Measurements from ENCODE around the gene SPSB2.
"Not testable (repeated sequence)": the region's sequence is repeated elsewhere in the genome, so short reads cannot be mapped to it uniquely, and the experiment has no call there.

The SPSB2 gene, protein sequence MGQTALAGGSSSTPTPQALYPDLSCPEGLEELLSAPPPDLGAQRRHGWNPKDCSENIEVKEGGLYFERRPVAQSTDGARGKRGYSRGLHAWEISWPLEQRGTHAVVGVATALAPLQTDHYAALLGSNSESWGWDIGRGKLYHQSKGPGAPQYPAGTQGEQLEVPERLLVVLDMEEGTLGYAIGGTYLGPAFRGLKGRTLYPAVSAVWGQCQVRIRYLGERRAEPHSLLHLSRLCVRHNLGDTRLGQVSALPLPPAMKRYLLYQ

DNA sequence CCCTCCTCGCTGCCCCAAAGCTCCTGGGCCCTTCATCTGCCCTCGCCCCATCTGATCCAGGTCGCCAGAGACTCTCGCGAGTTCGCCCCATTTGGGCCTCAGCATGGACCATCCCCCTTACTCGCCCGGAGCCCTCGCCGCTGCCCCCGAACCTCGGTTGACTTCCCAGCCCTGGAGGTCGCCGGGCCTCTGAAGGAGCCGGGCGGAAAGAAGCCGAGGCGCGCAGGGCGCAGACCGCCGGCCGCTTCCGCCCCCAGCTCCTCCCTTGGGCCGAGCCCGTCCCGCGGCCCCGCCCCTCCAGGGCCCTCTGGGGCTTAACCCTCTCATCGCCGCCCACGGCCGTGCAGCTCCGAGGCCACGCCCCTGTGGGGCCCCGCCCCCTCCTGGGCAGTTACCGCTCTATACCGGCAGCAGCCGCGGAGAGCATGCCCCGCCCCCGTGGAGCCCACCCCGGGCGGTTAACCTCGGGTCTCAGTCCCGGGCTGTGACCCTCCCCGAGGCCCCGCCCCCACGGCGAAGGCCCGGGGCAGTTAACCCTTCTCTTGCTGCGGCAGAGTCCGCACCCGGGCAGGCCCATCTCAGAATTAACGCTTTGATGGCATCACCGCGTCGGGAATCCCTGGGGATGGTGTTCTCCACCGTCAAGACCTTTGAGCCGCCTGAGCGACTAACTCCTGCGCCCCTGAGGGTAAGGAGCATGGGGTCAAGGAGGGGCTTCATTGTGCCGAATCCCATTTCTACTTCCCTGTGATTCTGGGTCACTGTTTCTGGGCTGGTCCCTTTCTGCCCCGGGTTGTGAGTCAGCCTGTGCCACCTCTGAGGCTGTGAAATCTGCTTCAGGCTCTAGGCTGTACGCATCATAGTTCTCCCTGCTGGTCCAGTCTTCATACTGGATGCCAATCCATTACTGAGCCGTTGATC, at the start of gene SPSB2:
Gene SPSB2, minus strand, starts transcription at position 210 of the 921 bp plus-strand sequence. CDS start 402 bp downstream, outside the sequence.
- DNase-seq (ENCODE audit: low read depth), result peak; percentile 99

DNA sequence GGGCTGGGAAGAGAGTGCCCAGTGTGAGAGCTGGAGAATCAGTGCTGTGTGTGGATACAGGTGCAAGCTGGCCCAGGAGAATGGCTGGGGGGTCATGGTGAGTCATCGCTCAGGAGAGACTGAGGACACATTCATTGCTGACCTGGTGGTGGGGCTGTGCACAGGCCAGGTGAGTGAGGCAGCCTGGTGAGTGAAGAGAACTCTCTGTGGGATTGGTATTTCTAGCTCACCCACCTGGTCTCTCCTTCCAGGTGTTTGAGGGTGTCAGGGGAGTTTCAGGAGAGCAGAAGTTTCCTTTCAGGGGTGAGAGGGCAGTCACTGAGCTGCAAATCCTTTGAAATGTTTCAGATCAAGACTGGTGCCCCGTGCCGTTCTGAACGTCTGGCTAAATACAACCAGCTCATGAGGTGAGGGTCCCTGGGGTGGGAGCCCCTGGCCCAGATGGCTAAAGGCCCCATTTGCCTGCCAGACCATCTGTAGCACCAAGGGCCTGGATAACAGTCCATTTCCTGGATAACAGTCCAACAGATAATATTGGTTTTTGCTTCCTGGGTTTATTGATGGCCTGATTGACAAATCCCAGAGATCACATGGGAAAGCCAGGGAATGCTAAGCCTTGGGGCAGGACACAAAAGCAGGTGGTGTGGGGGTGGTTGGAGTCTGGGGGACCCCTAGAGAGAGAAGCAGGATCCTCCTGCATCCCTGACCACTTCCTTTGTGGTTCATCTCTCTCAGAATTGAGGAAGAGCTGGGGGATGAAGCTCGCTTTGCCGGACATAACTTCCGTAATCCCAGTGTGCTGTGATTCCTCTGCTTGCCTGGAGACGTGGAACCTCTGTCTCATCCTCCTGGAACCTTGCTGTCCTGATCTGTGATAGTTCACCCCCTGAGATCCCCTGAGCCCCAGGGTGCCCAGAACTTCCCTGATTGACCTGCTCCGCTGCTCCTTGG, 49.2 kb upstream of the SPSB2 start:
- no peak for DNase-seq (ENCODE audit: low read depth)

DNA sequence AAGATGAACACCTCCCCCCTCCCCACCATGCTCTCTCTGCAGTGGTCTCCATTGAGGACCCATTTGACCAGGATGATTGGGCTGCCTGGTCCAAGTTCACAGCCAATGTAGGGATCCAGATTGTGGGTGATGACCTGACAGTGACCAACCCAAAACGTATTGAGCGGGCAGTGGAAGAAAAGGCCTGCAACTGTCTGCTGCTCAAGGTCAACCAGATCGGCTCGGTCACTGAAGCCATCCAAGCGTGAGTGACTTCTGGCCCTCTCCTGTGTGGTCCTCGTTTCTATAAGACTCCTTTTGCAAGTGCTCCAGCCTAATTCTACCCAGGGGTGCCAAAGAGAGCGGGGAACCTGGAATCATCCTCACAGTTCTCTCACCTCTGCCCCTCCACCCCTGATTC, 48.4 kb upstream of the SPSB2 start:
- no peak for DNase-seq (ENCODE audit: low read depth)

DNA sequence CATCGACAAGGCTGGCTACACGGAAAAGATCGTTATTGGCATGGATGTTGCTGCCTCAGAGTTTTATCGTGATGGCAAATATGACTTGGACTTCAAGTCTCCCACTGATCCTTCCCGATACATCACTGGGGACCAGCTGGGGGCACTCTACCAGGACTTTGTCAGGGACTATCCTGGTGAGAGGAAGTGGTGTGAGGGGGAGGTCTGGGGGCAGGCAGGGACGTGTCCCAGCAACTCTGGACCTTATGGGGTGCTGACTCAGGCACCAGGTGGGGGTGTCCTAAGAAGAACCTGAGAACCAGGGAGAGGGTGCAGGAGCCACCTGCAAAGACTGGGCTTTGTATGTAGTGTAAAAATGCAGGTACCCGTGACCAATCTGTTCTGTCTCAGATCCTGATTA, 46.5 kb upstream of the SPSB2 start:
- no peak for DNase-seq (ENCODE audit: low read depth)

DNA sequence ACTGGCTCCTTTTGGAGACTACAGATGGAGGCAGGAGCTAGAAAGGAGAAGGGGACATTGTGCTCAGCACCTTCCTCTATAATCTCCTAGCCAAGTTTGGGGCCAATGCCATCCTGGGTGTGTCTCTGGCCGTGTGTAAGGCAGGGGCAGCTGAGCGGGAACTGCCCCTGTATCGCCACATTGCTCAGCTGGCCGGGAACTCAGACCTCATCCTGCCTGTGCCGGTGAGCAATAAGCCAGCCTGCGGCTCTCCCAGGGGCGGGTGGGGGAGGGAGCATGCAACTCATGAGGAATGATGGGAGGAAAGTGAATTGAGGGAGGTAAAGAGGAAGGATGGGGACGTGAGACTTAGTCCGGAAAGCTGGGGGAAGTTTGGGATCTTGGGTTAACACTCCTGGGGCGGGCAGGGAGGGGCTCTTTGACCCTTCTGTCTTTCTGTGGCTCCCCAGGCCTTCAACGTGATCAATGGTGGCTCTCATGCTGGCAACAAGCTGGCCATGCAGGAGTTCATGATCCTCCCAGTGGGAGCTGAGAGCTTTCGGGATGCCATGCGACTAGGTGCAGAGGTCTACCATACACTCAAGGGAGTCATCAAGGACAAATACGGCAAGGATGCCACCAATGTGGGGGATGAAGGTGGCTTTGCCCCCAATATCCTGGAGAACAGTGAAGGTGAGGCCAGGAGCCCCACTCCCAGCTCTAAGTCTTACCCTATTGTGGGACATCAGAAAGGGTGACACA, 44.6 kb upstream of the SPSB2 start:
- no peak for DNase-seq (ENCODE audit: low read depth)

DNA sequence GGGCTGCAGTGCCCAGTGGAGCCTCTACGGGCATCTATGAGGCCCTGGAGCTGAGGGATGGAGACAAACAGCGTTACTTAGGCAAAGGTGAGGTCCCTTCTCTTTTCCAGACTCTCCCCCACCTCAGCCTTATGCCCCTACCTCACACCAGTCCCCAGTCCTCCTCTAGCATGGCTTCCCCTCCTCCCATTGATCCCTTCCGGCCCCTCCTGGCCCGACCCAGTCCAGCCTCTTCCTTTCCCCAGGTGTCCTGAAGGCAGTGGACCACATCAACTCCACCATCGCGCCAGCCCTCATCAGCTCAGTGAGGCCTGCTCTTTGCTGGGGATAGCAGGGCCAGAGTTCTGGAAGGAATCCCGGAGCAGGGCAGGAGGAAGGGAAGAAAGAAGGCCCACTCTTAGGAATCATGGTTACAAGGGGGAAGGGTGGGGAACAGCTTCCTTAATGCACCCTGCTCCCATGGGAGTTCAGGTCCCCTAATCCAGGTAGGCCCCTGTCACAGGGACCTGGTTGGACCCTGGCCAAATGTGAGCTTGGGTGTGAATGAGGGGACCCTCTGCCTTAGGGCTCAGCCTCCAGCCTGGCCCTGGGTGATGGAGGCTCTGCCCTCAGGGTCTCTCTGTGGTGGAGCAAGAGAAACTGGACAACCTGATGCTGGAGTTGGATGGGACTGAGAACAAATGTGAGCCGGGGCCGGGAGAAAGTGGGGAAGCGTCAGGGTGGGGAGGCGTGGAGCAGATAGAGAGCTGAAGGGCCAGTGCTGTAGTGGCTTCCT, 43.5 kb upstream of the SPSB2 start:
- DNase-seq (ENCODE audit: low read depth), result no peak

DNA sequence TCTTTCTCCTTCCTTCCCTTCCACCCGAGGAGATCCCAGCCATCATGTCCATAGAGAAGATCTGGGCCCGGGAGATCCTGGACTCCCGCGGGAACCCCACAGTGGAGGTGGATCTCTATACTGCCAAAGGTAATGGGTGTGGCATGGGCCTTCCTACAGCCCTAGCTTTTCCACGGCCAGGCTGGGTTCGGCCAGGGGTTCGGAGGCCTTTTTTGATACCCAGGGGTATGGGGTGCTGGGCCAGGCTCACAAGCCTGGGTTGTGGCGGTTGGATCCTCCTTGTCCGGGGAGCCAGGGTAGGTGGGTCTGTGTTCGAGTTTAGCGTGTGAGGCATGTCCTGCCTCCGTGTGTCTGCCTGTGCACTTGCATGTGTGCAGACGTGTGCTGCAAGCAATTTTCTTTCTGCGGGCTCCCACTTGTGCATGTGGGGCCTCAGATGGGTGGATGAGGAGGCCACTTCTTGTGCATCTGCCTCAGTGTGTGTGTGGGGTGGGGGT, 42.7 kb upstream of the SPSB2 start:
- no peak for DNase-seq (ENCODE audit: low read depth)

DNA sequence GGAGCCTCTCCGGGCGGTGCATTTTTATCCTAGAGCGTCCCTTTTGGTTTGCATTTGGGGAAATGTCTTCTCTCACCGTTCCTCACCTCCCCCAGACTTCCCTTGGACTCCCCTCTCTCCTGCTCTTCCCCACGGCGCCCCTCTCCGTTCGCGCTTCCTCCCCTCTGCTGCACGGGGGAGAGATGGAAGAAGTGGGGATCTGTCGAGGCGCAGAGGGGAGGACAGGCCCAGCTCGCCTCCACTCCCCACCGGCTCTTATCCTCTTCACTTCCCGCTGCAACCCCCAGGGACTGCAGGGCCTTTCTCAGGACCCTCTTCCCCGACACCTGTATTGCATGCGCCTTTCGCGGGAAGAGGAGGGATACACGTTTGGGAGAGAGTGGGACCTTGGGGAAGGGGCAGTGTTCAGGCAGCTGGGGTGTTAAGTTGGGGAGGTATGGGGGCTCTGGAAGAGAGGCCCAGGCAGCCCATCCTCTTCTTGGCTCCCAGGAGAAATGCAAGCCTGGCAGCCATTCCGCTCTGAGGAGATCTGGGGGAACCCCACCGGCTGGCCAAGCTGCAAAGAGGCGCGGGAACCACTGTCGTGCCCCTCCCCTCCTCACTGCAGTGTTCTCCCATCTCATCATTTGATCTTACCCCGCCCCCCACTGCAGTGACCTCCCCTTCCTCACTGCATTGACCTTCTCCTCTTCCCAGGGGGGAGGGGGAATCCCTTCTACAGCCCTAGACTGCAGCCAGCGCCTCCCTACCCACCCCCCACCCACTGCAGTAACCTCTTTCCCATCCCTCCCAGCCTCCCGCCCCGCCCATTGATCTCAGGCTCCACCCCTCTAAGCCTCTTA, 42.1 kb upstream of the SPSB2 start:
- DNase-seq (ENCODE audit: low read depth), result no peak

DNA sequence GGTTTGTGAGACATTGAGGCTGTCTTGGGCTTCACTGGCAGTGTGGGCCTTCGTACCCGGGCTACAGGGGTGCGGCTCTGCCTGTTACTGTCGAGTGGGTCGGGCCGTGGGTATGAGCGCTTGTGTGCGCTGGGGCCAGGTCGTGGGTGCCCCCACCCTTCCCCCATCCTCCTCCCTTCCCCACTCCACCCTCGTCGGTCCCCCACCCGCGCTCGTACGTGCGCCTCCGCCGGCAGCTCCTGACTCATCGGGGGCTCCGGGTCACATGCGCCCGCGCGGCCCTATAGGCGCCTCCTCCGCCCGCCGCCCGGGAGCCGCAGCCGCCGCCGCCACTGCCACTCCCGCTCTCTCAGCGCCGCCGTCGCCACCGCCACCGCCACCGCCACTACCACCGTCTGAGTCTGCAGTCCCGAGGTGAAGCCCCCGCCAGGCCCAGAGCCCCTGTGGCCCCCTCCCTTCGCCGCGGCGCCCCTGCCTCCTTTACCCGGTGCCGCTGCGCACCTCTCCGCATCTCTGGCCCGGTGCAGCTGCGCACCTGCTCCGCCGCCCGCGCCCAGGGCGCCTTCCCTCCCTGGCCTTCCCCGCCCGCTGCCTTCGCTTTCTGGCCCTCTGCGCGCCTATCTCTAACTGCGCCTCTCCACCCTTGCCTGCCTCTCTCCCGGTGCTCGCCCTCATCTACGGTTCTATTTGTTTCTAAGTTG, 41.3 kb upstream of the SPSB2 start, which contains the start of gene ENO2:
Gene ENO2, plus strand, starts transcription at position 335 of the 701 bp plus-strand sequence. CDS start 1,253 bp downstream, outside the sequence.
- peak; percentile 81 for DNase-seq (ENCODE audit: low read depth)

DNA sequence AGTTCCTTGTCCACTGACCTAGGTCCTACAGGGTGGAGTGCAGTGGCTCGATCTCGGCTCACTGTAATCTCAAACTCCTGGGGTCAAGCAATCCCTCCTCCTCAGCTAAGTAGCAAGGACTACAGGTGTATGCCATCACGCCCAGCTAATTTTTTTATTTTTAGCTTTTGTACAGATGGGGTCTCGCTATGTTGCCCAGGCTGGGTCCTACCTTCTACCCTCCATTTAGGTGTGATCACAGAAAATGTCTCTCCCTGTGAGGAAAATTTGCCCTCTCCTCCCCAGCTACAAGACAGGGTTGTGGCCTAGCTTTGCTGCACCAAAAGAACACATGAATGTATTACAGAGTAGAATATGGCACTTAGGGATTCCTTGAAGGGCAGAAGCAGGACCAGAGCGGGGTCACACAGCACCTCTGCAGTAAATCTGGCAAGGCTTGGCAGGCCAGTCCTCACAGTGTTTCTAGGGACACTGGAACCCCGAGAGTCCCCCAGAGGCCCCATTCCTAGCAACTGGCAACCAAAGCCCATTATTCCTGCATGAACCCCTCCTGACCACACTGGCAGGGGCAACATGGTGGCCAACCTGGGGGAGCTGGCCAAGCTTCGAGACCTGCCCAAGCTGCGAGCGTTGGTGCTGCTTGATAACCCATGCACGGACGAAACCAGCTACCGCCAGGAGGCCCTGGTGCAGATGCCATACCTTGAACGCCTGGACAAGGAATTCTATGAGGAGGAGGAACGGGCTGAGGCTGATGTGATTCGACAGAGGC, 39.2 kb upstream of the SPSB2 start:
- DNase-seq (ENCODE audit: low read depth), result no peak

DNA sequence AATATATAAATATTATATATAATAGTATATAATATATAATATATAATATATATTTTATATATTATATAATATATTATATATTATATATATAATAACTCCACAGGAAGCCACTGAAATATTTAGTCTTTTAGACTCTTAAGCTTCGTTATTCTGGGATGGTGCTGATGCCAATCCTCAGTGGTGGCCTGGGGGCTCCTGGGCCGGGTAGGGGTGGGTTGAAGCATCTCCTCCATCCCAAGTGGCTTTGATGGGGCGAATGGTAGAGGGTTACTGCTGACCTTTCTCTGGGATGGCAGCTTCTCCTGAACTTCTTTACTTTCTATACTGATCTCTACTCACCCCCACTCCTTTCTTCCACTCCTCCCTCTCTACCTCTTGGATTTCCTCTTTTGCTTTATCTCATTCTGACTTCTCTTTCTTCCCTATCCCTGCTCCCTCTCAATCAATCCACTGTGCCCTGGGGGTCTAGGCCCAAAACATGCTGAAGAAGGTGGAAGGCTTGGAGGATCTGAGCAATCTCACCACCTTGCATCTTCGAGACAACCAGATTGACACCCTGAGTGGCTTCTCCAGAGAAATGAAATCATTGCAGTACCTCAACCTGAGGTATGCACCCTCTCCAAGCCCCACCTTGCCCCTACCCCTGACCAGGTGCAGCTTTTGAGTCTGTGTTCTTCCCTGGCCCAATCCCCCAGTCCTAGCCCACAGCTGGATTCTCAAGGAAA, 36.5 kb upstream of the SPSB2 start:
- no peak for DNase-seq (ENCODE audit: low read depth)

DNA sequence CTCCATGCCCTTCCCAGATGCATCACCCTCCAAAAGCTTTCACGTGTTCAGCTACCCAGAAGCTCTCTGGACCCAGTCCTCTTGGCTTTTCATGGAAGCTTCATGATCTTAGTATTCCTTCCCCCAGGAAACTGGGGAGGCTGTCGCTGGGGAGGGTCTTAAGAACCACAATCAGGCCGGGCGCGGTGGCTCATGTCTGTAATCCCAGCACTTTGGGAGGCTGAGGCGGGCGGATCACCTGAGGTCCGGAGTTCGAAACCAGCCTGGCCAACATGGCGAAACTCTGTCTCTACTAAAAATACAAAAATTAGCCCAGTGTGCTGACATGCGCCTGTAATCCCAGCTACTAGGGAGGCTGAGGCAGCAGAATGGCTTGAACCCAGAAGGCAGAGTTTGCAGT, 35.0 kb upstream of the SPSB2 start:
- not testable (repeated sequence) for DNase-seq (ENCODE audit: low read depth)

DNA sequence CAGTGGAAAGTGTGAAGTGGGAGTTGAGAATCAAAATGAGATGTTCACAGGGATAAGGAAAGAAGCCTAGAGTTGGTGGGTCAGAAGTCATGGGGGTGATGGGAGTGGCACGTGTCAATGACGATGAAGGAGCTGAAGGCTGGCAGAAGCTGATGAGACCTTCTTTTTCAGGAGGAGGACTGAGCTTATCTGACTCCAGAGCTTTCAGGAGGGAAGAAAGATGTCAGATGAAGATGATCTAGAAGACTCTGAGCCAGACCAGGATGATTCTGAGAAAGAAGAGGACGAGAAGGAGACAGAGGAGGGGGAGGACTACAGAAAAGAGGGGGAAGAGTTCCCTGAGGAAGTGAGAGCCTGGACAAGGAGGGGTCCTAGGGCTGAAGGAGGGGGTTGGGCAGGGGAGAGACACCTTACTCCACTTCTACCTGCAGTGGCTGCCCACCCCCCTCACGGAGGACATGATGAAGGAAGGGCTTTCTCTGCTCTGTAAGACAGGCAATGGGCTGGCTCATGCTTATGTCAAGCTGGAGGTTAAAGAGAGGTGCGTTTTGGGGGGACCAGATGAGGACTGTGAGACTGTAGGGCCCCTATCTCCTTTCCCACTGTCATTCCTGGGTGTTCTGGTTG, 32.4 kb upstream of the SPSB2 start:
- DNase-seq (ENCODE audit: low read depth), result no peak

DNA sequence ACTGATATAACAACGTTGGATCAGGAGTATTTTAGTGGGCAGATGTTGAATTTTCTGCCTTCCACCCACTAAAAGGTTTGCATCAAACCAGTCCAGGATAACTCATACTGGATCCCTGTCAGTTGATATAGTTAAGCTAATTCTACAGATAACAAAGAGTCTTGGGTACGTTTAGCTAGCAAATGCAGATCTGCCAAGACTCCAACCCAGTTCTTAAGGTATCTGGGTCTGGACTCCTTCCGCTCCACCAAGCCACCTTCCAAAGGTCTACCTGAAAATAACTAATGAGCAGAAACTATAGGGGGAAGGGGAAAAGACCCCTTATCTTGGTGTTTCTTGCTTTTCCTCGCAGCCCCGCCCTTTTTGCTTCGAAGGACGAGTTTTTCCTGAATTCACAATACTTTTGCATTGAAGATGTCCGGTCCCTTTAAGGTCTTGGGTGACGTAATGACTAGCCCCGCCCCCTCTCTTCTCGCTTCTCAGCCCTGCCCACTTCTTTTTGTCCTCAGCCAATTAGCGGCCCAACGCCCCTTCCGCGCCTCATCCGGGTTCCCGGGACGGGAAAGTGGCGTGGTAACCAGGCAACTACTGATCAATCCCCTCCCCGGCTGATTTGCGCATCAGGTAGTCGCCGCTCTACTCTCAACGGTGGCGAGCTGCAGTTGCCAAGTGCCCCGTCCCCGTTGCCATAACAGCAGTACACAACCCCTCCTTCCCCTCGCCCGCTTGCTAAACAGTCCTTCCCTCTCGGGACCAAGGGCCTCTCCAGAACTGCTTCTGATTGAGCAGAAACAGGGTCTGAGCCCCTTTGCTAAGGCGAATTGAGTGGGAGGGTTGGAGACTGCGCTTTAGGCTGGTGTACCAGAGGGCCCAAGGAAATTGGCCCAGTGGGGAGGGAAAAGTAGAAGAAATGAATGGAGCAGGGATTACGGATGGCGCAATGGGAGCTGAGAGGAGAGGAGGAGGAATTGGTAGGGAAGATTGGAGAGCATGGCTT, 31.5 kb upstream of the SPSB2 start, which contains the start of gene LRRC23:
Gene LRRC23, plus strand, starts transcription at position 543 of the 997 bp plus-strand sequence. CDS start 812 bp downstream, outside the sequence.
- peak; percentile 93 for DNase-seq (ENCODE audit: low read depth)

DNA sequence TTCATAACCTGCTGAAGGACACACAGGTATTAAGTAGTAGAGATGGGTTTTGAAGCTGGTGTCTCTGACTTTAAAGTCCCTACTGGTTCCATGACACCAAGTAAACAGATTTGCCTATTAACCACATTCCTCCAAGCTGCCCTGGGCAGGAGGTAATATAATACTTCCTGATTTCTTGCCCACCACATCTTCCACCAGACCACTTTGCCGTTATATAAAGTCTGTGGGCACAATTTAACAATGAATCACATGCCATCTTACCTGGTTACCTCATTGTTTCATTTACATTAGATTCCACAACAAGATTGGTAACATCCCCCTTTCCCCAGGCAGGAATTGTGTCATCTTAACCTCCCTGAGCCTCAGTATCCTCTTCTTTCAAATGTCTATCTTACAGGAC, 30.6 kb upstream of the SPSB2 start:
- no peak for DNase-seq (ENCODE audit: low read depth)
